ENCODE measurements around the gene SLC12A5.

- TF ChIP-seq POLR2A (IDR thresholded peaks at IDR 0.05): no peak
- no peak for TF ChIP-seq CTCF (IDR thresholded peaks at IDR 0.05)
These were observed 6.2 kb downstream of the SLC12A5 start for GRCh38 chr20:46035253-46035652.
